Astrocyte of the hippocampus (primary cell): ENCODE measurements around the gene XIRP1.

Source experiments
- DNase-seq: peaks from one replicate; pipeline ENCODE4 v3.0.0; 2011; ENCODE audit warnings: low read depth, low spot score

Gene XIRP1

GRCh38 chr3:39208463-39209055, 16.2 kb upstream of the XIRP1 start:
- peak; percentile 51 for DNase-seq

- no peak for DNase-seq
Measured at GRCh38 chr3:39207361-39208186, 15.2 kb upstream of the XIRP1 start.

GRCh38 chr3:39205919-39206516, 13.6 kb upstream of the XIRP1 start:
- DNase-seq, result no peak

DNA sequence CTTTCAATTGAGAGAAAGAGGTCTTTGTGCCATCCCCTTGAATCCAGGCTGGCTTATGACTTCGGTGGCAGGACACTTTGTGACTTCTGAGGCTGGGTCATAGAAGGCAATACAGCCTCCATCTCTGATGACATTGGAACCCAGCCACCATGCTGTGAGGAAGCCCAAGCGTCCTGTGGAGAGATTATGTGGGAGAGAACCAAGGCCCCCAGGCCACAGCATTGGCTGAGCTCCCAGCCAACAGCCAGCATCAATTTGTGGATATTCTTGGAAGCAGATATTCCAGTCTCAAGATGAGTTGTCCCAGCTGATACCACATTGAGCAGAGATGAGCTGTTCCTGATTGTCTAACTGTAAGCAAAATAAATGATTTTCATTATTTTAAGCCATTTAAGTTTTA, 12.7 kb upstream of the XIRP1 start:
- no peak for DNase-seq

GRCh38 chr3:39203860-39204259, 11.5 kb upstream of the XIRP1 start:
- DNase-seq, result no peak

GRCh38 chr3:39203402-39203801, 11.0 kb upstream of the XIRP1 start:
- no peak for DNase-seq

DNA sequence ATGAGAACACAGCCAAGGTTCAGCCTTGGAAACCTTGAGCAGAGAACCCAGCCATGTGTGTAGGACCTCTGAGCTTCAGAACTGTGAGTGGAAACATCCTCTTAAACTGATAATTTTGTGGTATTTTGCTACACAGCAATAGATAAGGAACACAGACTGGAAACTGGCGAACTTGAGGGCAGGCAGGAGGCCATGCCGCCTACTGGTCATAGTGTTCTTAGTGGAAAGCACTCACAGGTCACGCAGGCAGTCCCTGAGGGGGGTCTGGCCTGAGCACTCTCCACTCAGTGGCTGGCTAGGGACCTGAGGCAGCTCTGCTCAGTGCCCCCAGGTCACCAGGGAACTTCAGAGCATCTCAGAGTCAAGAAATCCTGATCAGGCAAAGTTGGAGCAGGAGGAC, 9.7 kb upstream of the XIRP1 start:
- DNase-seq, result no peak

DNA sequence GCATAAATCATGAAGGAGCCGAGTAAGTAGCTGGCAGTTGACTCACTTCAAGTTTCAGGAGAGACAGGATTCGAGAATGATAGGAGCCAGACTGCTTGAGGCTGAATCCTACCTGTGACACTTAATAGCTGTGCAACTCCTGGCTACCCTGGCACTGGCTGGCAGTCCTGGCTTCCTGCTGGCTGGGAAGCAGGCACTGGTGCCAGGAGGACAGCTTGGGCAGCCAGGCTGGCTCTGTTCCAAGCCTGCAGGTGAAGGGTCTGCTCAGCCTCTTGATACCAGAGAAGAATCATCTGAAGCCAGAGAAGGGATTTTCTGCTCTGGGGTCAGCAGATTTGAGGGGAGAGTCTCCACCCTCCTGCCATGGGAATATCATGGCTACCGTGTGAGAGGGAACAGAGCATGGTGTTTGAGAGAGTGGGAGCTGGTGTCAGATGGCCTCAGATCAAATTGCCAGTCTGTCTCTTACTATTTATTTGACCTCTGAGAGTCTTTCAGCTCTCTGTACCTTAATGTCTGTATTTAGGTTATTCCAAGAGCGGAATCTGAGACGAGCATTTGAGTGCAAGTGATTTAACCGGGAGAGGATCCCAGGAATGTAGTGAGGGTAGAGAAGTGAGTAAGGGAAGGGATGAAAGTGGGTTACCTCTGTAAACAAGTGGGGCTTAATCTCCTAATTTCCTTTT, 4.4 kb upstream of the XIRP1 start:
- DNase-seq, result no peak

DNA sequence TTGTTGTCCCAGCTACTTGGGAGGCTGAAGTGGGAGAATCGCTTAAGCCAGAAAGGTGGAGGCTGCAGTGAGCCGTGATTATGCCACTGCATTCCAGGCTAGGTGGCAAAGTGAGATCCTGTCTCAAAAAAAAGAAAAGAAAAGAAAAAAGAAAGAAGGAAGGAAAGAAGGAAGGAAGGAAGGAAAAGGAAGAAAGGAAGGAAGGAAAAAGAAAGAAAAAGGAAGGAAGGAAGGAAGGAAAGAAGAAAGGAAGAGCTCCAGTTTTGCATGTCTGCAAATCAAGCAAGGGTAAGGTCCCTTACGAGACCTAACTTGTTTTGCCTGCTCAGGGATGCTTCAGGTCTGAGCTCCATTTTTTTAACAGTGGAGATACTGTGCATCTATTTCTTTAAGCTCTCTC, 3.6 kb upstream of the XIRP1 start:
- DNase-seq, result no peak

DNA sequence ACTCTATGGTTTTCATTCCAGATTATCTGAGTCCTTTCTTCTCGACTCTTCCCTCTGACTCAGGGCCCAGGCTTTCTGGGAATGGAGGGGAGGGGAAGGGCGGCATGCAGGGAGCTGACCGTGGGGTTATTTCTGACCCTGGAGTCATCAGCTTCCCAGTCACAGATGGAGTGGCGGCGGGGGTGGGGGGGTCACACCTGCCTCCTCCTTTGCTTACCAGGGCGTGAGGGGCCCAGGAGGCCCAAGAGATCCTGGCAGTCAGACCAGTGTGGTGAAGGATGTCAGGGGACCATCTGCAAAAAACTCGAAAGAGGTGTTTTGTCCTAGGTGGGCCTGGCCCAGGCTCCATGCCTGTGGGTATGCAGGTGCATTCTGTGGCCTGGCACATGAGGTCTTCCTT, 996 bp upstream of the XIRP1 start:
- peak; percentile 46 for DNase-seq

GRCh38 chr3:39191773-39192172, 622 bp downstream of the XIRP1 start:
- DNase-seq, result no peak

- no peak for DNase-seq
Measured at GRCh38 chr3:39191111-39191510, 1.3 kb downstream of the XIRP1 start.

DNA sequence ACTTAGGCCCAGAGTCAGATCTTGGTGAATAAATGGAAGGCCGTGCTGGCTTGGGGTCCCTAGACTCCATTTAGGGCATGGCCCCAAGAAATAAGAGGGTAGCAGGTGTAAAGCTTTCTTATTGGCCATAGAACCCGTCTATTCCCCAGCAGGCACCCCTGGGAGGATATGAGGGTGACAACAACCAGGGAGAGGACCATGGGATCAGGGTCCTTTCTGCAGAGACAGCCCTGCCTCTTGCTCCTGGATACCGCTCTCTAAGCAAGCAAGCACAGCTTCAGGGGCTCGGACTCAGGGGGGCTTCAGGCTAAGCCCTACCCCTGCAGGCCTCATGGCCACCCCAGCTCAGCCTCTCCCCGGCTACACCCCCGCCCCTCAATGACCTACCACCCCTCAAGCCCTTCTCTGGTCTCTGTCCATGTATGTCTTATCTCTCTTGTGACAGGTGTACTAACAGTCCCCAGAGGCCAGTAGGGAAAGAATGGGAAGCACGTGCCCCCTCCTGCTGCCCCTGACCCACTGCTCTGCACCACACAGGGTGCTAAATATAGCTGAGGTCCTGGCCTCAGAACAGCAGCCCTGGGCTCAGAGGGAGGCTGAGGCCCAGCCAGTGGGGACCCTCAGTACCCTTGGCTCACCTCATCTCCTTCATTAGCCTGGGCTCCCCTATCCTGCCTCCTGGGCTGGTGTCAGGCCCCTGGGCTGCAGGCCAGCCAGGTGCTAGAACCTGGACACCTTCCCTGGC, 1.9 kb downstream of the XIRP1 start:
- no peak for DNase-seq

DNA sequence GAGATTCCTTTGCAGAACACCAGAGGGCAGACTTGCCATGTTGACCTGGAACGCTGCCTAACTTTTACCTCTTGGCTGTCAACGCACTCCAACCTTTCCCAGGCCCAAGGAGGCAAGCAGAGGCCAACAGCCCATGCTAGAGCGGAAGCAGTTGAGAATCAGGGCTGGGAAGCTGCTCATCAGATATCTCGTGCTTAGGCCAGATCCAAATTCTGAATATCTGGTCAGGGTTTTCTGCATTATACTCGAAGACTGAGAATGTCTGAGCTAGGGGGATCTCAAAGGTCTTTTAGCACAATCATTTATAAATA, 2.5 kb downstream of the XIRP1 start:
- DNase-seq, result peak; percentile 74

DNA sequence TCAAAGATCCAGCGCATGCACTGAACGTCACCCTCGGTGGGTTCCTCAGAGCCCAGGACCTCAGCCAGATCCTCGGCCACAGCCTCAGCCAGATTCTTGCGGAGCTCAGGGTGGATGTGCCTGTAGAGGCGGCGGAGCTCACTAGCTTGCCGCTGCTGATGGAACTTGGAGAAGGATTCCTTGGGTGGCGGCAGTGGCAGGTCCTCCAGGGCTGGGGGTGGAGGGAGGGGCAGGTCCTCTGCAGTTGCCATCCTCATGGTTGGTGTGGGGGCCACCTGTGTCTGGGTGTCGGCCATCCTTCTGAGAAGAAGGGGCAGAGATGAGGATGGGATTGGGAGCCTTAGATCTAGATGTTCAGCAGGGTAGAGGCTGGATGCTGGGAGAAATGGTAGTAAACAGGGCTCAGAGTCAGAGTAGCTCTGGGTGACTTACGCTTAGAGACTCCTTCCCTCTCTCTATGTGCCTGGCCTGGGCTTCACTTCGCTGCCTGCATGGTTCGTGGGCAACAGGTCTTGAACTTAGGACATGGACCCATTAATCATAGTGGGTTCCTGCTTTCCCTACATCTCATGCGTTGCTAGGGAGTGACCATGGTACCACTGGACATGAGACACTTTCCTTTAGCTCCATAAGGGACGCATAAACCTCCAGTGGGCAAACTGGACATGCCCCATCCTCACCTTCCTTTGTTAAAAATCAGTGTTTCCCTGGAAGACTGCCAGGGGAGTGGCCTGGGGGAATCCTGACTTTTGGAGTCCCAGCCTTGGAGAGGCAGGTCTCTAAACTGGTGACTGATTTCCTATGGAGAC, 3.0 kb downstream of the XIRP1 start:
- DNase-seq, result no peak

GRCh38 chr3:39188271-39189149, 3.9 kb downstream of the XIRP1 start:
- no peak for DNase-seq

DNA sequence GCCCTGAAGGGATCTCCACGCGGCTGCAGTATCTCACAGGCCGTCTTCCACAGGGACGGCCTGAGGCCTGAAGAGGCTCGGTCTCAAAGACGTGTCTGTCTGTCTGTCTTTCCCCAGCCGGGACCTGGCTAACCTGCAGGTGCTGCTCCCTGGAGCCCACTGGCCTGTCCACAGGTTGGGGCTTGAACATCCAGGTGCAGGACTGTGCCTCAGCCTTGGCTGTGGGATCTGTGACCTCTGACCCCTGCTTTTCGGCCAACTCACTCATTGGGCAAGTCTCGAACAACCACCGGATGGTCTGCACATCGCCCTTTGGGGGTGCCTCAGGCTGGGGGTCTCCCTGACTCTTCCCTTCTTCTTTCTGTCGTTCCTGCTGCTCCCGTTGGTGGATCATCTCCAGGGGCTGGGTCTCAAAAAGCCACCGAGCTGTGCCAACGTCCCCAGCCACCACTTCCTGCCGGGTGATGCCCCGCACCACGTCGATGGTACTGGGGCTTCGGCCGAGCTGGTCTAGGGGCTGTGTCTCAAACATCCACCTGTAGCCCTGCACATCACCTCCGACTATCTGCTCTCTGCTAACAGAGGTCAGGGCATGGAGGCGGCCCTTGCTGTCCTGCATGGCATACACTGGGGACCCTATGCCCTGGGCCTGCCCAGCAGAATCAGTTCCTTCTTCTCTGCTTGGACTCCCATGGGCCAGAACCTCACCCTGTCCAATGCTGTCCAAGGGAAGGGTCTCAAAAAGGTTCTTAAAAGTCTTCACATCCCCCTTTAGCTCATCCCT, 4.8 kb downstream of the XIRP1 start:
- DNase-seq, result no peak

DNA sequence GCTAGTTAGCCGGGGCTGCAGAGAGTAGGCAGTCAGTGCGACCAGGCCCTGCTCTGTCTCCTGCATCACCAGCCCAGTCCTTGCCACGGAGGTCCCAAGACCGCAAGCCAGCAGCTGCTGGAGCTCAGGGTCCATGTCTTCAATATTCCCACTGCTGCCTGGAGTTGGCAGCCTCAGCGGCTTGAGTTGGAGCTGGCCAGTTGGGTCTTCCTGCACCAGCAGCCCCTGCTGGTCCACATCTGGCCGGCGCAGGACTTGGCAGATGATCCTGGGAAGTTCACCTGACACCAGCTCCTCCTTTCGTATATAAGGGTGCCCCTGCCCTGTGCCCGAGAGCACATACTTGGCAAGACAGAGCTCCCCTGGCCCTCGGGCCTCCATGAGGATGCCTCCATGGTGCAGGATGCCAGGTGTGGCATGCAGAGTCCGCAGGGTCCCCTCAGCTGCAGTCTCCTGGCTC, 5.7 kb downstream of the XIRP1 start:
- DNase-seq, result no peak
